AG20443 (cell line): ENCODE measurements around the gene LRP1B.
"Not testable (repeated sequence)": the region's sequence is repeated elsewhere in the genome, so short reads cannot be mapped to it uniquely, and the experiment has no call there.

Experiments used
- DNase-seq: peaks from one replicate; pipeline ENCODE4 v3.0.0; 2012; ENCODE audit warnings: low spot score, mixed read lengths

LRP1B gene

GRCh38 chr2:141015341-141016047 is 1115.3 kb downstream of the LRP1B start:
- peak; percentile 34 for DNase-seq

DNA sequence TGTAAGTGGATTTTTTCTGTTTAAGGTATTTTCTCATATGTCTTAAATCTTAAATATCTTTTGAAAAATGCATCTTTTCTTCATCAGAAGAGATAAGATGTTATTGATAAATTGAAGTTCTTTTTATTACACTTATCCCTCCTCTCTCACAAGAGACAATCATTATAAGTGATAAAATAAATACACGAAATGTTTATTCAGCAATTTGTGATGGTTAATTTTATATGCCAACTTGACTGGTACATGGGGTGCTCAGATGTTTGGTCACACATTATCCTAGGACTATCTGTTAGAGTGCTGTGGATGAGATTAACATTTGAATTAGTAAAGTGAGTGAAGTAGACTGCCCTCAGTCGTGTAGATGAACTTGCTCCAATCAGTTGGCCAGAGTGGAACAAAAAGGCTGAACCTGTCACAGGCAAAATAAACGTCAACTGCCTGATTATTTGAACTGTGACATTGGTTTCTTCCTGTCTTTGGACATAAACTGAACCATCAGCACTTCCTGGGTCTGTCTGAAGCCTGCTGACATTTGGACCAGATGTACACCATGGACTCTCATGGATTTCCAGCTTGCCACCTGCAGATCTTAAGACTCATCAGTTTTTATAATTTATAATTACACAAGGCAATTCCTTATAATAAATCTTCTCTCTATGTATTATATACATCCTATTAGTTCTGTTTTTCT is 1126.7 kb downstream of the LRP1B start:
- no peak for DNase-seq

DNA sequence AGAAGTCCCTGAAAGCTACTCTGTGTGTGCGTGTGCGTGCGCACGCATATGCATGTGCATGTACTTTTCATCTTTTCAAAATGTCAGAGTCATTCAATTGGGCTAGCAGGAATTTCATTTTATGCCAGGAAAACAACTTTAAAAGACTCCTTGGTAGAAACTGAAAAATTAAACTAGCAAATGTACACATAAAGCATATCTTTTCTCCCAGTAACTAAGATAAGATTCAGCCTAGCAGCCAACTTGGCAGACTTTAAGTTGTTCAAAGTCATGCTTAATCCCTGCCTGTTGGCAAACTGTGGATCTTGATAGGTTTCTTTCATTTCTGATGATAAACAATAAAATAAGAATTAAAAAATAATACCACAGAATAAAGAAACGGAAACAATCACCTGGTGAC is 1129.1 kb downstream of the LRP1B start:
- DNase-seq: no peak

DNA sequence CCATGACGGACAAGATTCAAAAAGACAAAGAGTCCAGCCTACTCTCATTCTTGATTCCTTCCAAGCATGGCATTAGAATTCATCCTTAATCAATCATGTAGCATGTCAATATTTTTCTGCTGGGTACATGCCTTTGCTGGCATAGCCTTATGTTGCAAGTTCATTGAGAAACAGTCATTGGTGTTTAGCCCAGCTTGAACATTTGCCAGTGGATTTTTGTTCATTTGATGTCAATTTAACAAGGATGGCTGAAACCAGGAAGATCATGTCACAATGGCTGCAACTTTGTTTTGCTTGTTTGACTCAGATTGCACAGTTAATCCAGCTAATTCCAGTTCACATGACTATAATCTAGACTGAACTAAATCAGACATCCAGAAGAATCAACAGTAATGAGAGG is 1132.2 kb downstream of the LRP1B start:
- DNase-seq: no peak

- no peak for DNase-seq
These were observed 1132.8 kb downstream of the LRP1B start for GRCh38 chr2:140998017-140998416.

- no peak for DNase-seq
These were observed 1136.0 kb downstream of the LRP1B start for GRCh38 chr2:140994856-140995255.

DNA sequence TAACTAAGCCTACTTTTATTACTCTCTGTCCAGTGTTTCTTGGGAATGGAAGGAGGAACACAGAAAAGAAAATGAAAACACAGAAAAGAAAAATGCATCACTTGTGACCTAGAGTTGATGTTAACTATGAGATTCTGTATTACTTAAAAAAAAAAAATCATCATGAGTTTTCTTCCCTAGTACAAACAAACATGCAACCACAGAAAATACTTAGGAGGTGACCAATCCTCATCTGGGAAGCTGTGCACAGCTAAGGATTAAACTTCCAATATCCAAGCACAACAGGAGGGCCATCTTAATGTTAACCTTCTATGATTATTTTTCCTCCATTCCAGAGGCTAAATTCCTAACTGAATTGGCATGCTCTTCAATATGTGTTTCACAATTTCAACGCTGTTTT is 1140.4 kb downstream of the LRP1B start:
- peak; percentile 66 for DNase-seq

- DNase-seq: no peak
These were observed 1142.2 kb downstream of the LRP1B start for GRCh38 chr2:140988597-140988996.

- no peak for DNase-seq
These were observed 1144.4 kb downstream of the LRP1B start for GRCh38 chr2:140986456-140986855.

DNA sequence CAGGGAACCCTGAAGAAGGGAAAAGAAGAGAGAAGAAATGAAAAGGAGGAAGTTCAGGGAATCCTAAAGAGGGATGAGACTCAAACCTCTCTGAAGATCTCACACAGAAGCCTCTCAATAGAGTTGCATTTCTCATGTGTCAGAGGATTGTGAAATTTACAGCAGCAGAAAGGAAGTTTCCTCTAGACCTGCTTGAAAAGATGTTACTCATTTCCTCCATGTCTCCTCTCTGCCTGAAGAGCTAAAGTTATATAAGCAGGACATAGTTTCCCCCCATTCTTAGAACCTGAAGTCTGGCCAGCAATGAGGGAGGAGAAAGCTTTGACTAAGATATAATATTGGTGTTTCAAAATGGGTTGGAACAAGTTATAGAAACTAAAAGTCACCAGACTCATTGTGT is 1155.6 kb downstream of the LRP1B start:
- peak; percentile 9 for DNase-seq

- no peak for DNase-seq
These were observed 1158.1 kb downstream of the LRP1B start for GRCh38 chr2:140972724-140973123.

DNA sequence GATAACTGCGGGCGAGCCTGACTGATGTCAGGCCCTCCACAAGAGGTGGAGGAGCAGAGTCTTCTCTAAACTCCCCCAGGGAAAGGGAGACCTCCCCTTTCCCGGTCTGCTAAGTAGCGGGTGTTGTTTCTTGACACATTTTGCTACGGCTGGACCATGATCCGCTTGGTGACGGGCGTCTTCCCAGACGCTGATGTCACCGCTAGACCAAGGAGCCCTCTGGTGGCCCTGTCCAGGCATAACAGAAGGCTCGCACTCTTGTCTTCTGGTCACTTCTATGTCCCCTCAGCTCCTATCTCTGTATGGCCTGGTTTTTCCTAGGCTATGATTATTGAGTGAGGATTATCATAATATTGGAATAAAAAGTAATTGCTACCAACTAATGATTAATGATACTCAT is 1166.5 kb downstream of the LRP1B start:
- not testable (repeated sequence) for DNase-seq

DNA sequence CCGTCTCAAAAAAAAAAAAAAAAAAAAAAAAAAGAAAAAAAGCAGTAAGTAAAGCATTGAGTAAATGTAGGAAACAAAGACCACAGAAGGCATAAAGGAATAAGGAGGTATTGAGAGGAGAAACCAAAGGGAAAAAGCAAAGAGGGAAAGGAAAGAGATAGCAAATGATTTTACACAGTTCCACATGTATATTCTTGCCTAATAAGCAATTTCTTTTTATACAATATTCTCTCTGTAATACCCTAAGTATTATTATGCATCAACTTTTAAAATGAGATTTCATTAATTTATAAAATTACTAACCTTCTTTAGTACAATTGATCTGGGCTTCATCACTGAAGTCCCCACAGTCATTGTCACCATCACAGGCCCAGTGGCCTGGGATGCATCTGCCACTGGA is 1180.9 kb downstream of the LRP1B start:
- no peak for DNase-seq

GRCh38 chr2:140947236-140947635 is 1183.6 kb downstream of the LRP1B start:
- no peak for DNase-seq

DNA sequence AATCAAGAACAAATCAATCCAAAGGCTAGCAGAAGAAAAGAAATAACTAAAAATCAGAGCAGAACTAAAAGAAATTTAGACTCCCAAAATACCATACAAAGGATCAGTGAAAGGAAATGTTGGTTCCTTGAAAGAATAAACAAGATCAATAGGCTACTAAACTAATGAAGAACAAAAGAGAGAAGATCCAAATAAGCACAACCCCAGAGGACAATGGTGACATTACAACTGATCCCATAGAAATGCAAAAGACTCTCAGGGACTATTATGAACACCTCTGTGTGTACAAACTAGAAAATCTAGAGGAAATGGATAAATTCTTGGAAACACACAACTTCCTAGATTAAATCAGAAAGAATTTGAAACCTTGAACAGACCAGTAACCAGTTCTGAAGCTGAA is 1186.9 kb downstream of the LRP1B start:
- DNase-seq: no peak

GRCh38 chr2:140942284-140942683 is 1188.5 kb downstream of the LRP1B start:
- no peak for DNase-seq

DNA sequence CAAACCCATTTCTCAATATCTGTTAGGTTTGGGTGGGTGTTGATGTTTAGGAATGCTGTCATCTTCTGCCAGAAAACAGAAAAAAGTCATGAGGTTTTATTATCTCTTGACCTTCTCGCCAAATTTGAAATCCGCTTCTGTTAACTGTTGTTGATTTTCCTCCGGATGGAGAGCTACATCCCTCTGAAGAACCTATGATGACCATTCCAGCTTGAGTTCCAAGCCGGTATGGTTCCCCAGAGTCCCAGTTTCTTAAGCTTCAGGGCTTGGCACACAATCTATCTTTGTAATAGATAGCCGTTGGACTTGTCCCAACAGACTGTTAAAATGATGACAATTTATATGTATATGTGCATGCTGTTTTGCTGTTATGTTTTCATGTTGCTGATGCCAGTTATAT is 1201.0 kb downstream of the LRP1B start:
- DNase-seq: no peak

DNA sequence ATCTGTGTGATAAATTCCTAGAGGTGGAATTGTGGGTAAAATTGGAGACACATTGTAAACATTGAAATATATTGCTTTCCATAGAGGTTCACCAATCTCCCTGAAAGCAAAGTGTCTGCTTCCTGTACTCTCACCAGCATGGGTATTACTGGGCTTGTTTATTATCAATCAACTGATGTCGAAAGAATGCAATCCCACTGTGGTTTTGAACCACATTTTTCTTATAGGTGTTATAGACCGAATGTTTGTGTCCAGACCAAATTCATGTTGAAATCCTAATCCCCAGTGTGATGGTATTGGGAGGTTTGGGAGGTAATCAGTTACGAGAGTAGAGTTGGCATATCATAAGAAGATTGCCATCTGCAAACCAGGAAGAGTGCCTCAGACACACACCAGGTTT is 1212.4 kb downstream of the LRP1B start:
- DNase-seq: no peak

DNA sequence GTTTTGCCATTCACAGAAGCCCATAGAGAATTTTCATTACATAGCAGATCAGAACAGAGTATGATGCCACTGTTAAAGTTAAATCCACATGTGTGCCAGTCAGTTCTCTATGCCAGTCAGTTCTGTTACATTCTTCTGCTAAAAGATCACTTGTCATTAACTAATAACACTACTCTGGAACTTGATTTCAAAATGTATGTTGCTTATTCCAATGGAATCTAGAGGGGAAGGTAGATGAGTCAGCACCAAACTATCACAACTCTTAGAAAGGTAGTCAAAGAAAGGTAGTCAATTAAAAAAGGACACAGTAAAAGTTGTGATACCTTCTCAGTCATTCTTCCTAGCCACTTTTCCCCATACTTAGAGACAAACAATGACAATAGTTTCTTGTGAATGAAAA is 1214.4 kb downstream of the LRP1B start:
- no peak for DNase-seq

GRCh38 chr2:140910683-140911082 is 1220.1 kb downstream of the LRP1B start:
- DNase-seq: no peak

GRCh38 chr2:140905083-140905781 is 1225.6 kb downstream of the LRP1B start:
- no peak for DNase-seq

- no peak for DNase-seq
These were observed 1235.4 kb downstream of the LRP1B start for GRCh38 chr2:140895378-140895777.

GRCh38 chr2:140893685-140894084 is 1237.1 kb downstream of the LRP1B start:
- no peak for DNase-seq
